GM12878 (cell line): Measurements from ENCODE around the gene ZMYND10. TPM values are rescaled to one million over a fixed set of nuclear protein-coding genes. Genes with fewer than 3 reads are reported as not detected.

Source experiments
- BACH1 ChIP-seq: fragments of 450-650 bp; IDR thresholded peaks from 2 replicates; pipeline ENCODE4 v1.6.1; 2017; ENCODE audit warnings: mild to moderate bottlenecking, borderline replicate concordance
- ESRRA ChIP-seq: IDR thresholded peaks from 2 replicates; pipeline ENCODE4 v1.6.1; 2012; ENCODE audit warnings: mild to moderate bottlenecking, low read length, improper control_type of control experiment
- MXI1 ChIP-seq: fragments of 150-350 bp; IDR thresholded peaks from 2 replicates; pipeline ENCODE4 v1.6.1; 2011; ENCODE audit warnings: low read depth, mild to moderate bottlenecking, inconsistent platforms, low read length, improper control_type of control experiment
- MYB ChIP-seq: fragments of 150-350 bp; IDR thresholded peaks from 2 replicates; pipeline ENCODE4 v1.6.1; 2014; ENCODE audit warnings: mild to moderate bottlenecking, low read depth, low read length, borderline replicate concordance
- NR2C1 ChIP-seq: fragments of 450-650 bp; IDR thresholded peaks from 2 replicates; pipeline ENCODE4 v1.6.1; 2017; ENCODE audit warnings: antibody characterized with exemption, mild to moderate bottlenecking, moderate library complexity
- NR2F1 ChIP-seq: fragments of 450-650 bp; conservative IDR thresholded peaks from 2 replicates; pipeline ENCODE4 v1.6.1; 2017; ENCODE audit warnings: mild to moderate bottlenecking
- NRF1 ChIP-seq: conservative IDR thresholded peaks from 2 replicates; pipeline ENCODE4 v1.6.1; 2011; ENCODE audit warnings: mild to moderate bottlenecking, low read depth, low read length, improper control_type of control experiment
- PAX8 ChIP-seq: fragments of 450-650 bp; IDR thresholded peaks from 2 replicates; pipeline ENCODE4 v1.6.1; 2017; ENCODE audit warnings: mild to moderate bottlenecking, moderate library complexity
- RAD51 ChIP-seq: fragments of 450-650 bp; IDR thresholded peaks from 2 replicates; pipeline ENCODE4 v1.6.1; 2016; ENCODE audit warnings: moderate library complexity, mild to moderate bottlenecking, inconsistent platforms
- SIN3A ChIP-seq: IDR thresholded peaks from 2 replicates; pipeline ENCODE4 v1.6.1; 2012; ENCODE audit warnings: low read depth, low read length, improper control_type of control experiment
- SIX5 ChIP-seq: IDR thresholded peaks from 2 replicates; pipeline ENCODE4 v1.6.1; 2011; ENCODE audit warnings: mild to moderate bottlenecking, low read depth, low read length, moderate library complexity; ENCODE audit not compliant: severe bottlenecking
- SP1 ChIP-seq: IDR thresholded peaks from one replicate; pipeline ENCODE4 v1.6.1; 2011; ENCODE audit warnings: low read depth, low read length
- SREBF1 ChIP-seq: IDR thresholded peaks from 2 replicates; pipeline ENCODE4 v1.6.1; 2012; ENCODE audit warnings: mild to moderate bottlenecking, low read length
- STAT1 ChIP-seq: fragments of 450-650 bp; conservative IDR thresholded peaks from 2 replicates; pipeline ENCODE4 v1.6.1; 2014; ENCODE audit warnings: antibody characterized with exemption, mild to moderate bottlenecking
- ZNF24 ChIP-seq: fragments of 450-650 bp; IDR thresholded peaks from 2 replicates; pipeline ENCODE4 v1.6.1; 2017; ENCODE audit warnings: antibody characterized with exemption, mild to moderate bottlenecking
- ZSCAN29 ChIP-seq: fragments of 450-650 bp; IDR thresholded peaks from 2 replicates; pipeline ENCODE4 v1.6.1; 2017; ENCODE audit warnings: mild to moderate bottlenecking, moderate library complexity
- polyA plus RNA-seq, 11 experiments: library from polyadenylated mRNA; depleted of rRNA in 4 of 11; unstranded in 6 of 11; stranded (reverse) in 5 of 11; fragments of >200 nt; fragmentation: Nextera tagmentation in 4 of 11; fragmentation: Illumina TruSeq in 1 of 11; extraction: Ambion mirVana in 4 of 11; extraction: Trizol in 1 of 11; gene quantifications; 1 replicate in 1 of 11; 2 replicates in 10 of 11; pipeline versions ENCODE4 v1.2.1 to v1.2.3, GENCODE V29; 2011 to 2016; ENCODE audit warnings: inconsistent platforms in 2 of 11, missing spikeins in 2 of 11, low read depth in 1 of 11
- total RNA-seq, 4 experiments: library from RNA; depleted of rRNA in 3 of 4; stranded (reverse); fragments of >200 nt in 3 of 4; fragmentation: Illumina TruSeq in 1 of 4; extraction: Trizol in 1 of 4; gene quantifications; 2 replicates each; pipeline versions ENCODE4 v1.2.1 to v1.2.3, GENCODE V29; 2013 to 2021
- TF ChIP-seq, protein P1 (sequence below): fragments of 450-650 bp; IDR thresholded peaks from 2 replicates; pipeline ENCODE4 v1.6.1; 2018; ENCODE audit warnings: borderline replicate concordance, mild to moderate bottlenecking; ENCODE audit not compliant: partially characterized antibody
- TF ChIP-seq, protein P2 (sequence below): fragments of 450-650 bp; IDR thresholded peaks from 2 replicates; pipeline ENCODE4 v1.6.1; 2016; ENCODE audit warnings: mild to moderate bottlenecking
- TF ChIP-seq, protein P3 (sequence below): fragments of 450-650 bp; IDR thresholded peaks from 2 replicates; pipeline ENCODE4 v1.6.1; 2016; ENCODE audit warnings: mild to moderate bottlenecking, moderate library complexity, borderline replicate concordance
- TF ChIP-seq, protein P4 (sequence below): IDR thresholded peaks from 2 replicates; pipeline ENCODE4 v1.6.1; 2011; ENCODE audit warnings: low read depth, mild to moderate bottlenecking, low read length, moderate library complexity, borderline replicate concordance; ENCODE audit errors: extremely low read depth
- TF ChIP-seq, protein P5 (sequence below): IDR thresholded peaks from 2 replicates; pipeline ENCODE4 v1.6.1; 2012; ENCODE audit warnings: low read depth, low read length, improper control_type of control experiment

The ZMYND10 gene
- total and polyA plus RNA-seq, 10 of the 15 experiments (the other 5 are each of a cell fraction or from before 2014, with no cell fraction given) = 0.11 to 1.0 (median 0.37) TPM

DNA sequence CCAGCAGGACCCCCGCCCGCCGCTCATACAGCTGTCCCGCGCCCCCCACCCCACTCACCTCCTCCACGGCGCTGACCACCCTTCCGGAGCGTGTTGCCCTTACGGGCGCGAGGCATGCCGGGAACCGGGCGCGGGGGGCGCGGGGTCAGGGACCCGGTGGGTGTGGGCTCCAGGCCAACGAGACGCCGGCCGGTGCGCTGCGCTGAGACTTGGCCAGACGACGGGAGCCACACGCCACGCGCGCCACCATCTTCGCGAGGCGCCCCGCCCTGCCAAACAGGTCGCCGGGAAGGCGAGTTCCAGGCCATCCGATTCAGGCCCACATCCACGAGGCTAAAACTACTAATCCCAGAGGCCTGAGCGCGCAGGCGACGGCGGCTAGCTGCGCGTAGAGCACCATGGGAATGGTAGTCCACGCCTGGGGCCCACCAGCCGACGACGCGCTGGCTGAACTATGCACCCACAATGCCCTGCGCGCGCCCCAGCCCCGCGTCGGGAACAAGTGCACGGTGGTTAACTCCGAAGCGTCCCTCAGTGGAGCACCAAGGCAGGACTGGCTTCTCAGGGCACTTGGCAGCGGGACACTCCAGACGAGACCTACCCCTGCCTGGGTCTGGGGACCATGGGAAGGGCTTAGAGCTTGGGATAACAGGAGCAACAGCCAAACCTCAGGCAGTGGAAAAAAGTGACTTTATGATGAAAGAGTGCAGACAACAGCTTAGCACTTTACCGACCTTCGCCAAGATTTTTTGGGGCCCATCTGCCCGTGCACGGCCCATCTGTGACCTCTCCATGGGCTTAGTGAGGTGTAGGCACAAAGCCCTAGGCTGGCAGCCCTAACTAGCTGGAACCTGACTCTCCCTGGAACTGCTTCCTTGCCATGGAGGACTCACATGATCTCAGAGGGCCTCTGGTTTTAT lies 53.1 kb downstream of the ZMYND10 start, which contains the start of gene IFRD2 (continued):
- TF ChIP-seq, protein P1, sequence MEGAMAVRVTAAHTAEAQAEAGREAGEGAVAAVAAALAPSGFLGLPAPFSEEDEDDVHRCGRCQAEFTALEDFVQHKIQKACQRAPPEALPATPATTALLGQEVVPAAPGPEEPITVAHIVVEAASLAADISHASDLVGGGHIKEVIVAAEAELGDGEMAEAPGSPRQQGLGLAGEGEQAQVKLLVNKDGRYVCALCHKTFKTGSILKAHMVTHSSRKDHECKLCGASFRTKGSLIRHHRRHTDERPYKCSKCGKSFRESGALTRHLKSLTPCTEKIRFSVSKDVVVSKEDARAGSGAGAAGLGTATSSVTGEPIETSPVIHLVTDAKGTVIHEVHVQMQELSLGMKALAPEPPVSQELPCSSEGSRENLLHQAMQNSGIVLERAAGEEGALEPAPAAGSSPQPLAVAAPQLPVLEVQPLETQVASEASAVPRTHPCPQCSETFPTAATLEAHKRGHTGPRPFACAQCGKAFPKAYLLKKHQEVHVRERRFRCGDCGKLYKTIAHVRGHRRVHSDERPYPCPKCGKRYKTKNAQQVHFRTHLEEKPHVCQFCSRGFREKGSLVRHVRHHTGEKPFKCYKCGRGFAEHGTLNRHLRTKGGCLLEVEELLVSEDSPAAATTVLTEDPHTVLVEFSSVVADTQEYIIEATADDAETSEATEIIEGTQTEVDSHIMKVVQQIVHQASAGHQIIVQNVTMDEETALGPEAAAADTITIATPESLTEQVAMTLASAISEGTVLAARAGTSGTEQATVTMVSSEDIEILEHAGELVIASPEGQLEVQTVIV = peak; percentile 44
- TF ChIP-seq MYB (peak; percentile 34; the same call in 1 of the 2 replicates), STAT1 (peak; percentile 91; the same call in 1 of the 2 replicates), PAX8 (no peak), ZSCAN29 (no peak), NRF1 (peak; percentile 35; the same call in 1 of the 2 replicates), ZNF24 (no peak), SIX5 (peak; percentile 100), BACH1 (peak; percentile 57; the same call in 1 of the 2 replicates), NR2F1 (peak; percentile 52; the same call in 1 of the 2 replicates), SREBF1 (peak; percentile 95), ESRRA (peak; percentile 78; the same call in 1 of the 2 replicates), MXI1 (peak; percentile 96), SIN3A (peak; percentile 91; the same call in 1 of the 2 replicates), RAD51 (no peak), SP1 (peak; percentile 88), NR2C1 (peak; percentile 89)
- TF ChIP-seq, protein P2, sequence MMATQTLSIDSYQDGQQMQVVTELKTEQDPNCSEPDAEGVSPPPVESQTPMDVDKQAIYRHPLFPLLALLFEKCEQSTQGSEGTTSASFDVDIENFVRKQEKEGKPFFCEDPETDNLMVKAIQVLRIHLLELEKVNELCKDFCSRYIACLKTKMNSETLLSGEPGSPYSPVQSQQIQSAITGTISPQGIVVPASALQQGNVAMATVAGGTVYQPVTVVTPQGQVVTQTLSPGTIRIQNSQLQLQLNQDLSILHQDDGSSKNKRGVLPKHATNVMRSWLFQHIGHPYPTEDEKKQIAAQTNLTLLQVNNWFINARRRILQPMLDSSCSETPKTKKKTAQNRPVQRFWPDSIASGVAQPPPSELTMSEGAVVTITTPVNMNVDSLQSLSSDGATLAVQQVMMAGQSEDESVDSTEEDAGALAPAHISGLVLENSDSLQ = peak; percentile 43; the same call in 1 of the 2 replicates
- TF ChIP-seq, protein P3, sequence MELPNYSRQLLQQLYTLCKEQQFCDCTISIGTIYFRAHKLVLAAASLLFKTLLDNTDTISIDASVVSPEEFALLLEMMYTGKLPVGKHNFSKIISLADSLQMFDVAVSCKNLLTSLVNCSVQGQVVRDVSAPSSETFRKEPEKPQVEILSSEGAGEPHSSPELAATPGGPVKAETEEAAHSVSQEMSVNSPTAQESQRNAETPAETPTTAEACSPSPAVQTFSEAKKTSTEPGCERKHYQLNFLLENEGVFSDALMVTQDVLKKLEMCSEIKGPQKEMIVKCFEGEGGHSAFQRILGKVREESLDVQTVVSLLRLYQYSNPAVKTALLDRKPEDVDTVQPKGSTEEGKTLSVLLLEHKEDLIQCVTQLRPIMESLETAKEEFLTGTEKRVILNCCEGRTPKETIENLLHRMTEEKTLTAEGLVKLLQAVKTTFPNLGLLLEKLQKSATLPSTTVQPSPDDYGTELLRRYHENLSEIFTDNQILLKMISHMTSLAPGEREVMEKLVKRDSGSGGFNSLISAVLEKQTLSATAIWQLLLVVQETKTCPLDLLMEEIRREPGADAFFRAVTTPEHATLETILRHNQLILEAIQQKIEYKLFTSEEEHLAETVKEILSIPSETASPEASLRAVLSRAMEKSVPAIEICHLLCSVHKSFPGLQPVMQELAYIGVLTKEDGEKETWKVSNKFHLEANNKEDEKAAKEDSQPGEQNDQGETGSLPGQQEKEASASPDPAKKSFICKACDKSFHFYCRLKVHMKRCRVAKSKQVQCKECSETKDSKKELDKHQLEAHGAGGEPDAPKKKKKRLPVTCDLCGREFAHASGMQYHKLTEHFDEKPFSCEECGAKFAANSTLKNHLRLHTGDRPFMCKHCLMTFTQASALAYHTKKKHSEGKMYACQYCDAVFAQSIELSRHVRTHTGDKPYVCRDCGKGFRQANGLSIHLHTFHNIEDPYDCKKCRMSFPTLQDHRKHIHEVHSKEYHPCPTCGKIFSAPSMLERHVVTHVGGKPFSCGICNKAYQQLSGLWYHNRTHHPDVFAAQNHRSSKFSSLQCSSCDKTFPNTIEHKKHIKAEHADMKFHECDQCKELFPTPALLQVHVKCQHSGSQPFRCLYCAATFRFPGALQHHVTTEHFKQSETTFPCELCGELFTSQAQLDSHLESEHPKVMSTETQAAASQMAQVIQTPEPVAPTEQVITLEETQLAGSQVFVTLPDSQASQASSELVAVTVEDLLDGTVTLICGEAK = peak; percentile 70; the same call in 1 of the 2 replicates
- TF ChIP-seq, protein P4, sequence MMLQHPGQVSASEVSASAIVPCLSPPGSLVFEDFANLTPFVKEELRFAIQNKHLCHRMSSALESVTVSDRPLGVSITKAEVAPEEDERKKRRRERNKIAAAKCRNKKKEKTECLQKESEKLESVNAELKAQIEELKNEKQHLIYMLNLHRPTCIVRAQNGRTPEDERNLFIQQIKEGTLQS = peak; percentile 80
- TF ChIP-seq, protein P5, sequence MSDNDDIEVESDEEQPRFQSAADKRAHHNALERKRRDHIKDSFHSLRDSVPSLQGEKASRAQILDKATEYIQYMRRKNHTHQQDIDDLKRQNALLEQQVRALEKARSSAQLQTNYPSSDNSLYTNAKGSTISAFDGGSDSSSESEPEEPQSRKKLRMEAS = peak; percentile 83
